ENCODE results near the gene LAMTOR1. TPM values are rescaled to one million over a fixed set of nuclear protein-coding genes. Genes with fewer than 3 reads are reported as not detected.

Gene LAMTOR1
- polyA plus RNA-seq, 2 of the 4 experiments (the other 2 are of a cell fraction): 66.1 to 119 TPM

- 37% methylated on average over 2 of the region's 2 CpGs for WGBS (ENCODE audit: missing lambda C conversion rate)
Measured at GRCh38 chr11:72127923-72128322, 24.8 kb upstream of the LAMTOR1 start.

GRCh38 chr11:72125956-72126355 lies 22.9 kb upstream of the LAMTOR1 start:
- DNase-seq (ENCODE audit: low read depth in 1 of 2, low spot score in 1 of 2) (no peak), FAIRE-seq (no peak), ATAC-seq (no peak)
- Histone ChIP-seq H3K4me3 (no peak overlapping the region), H3K9me3 (no peaks in the 10 kb centered on the region), H3K4me2 (no peak overlapping the region), H3K27ac (no peak overlapping the region), H3K4me1 (no peaks in the 10 kb centered on the region)
- ChIA-PET CTCF (interaction anchor here (0.6 to 2.1 kb wide), 8 partner anchors 13 to 345 kb away, joined by 3 to 12 read pairs (median 3); partner anchors contain the start of gene ANAPC15), POLR2A (no interaction called here)
- 33% methylated on average over 1 of the region's 1 CpG for WGBS (ENCODE audit: missing lambda C conversion rate)
- TF ChIP-seq MAZ (IDR thresholded peaks at IDR 0.05; ENCODE audit: borderline replicate concordance, low read depth, low read length): no peak
- no peak for TF ChIP-seq BHLHE40 (IDR thresholded peaks at IDR 0.05; ENCODE audit: low read depth, low read length)
- TF ChIP-seq ZFP36 (IDR thresholded peaks at IDR 0.05; ENCODE audit: borderline replicate concordance, partially characterized antibody): no peak

More at GRCh38 chr11:72127923-72128322, 24.8 kb upstream of the LAMTOR1 start:
- no peak for DNase-seq (ENCODE audit: low read depth in 1 of 2, low spot score in 1 of 2)
- FAIRE-seq: no peak
- ChIA-PET POLR2A (no interaction called here), CTCF (interaction anchor here (0.7 to 1.5 kb wide), 2 partner anchors 103 to 164 kb away, joined by 3 to 5 read pairs; no protein-coding TSS in a partner anchor)
- no peaks in the 10 kb centered on the region for H3K9me3 ChIP-seq
- TF ChIP-seq CBX2 (IDR thresholded peaks at IDR 0.05; ENCODE audit: borderline replicate concordance, low read depth): no peak
- no peak for TF ChIP-seq ATOH8 (CRISPR knock-in tag; IDR thresholded peaks at IDR 0.05; ENCODE audit: low read depth)
- TF ChIP-seq HOXA7 (CRISPR knock-in tag; IDR thresholded peaks at IDR 0.05): no peak
- no peak for TF ChIP-seq BCL3 (IDR thresholded peaks at IDR 0.05)
- TF ChIP-seq MAFK (IDR thresholded peaks at IDR 0.05; ENCODE audit: partially characterized antibody): no peak
- no peak for TF ChIP-seq CHD2 (IDR thresholded peaks at IDR 0.05; ENCODE audit: low read length, partially characterized antibody)
- no peak for TF ChIP-seq HMGXB4 (CRISPR knock-in tag; IDR thresholded peaks at IDR 0.05; ENCODE audit: borderline replicate concordance)
- TF ChIP-seq ELK1 (IDR thresholded peaks at IDR 0.05; ENCODE audit: low read depth, low read length): no peak
- no peak for TF ChIP-seq CHD4 (IDR thresholded peaks at IDR 0.05; ENCODE audit: borderline replicate concordance)
- TF ChIP-seq FOSB (CRISPR knock-in tag; IDR thresholded peaks at IDR 0.05): no peak
- no peak for TF ChIP-seq POLR2AphosphoS2 (conservative IDR thresholded peaks at IDR 0.05; ENCODE audit: low read length)
- no peaks in the 10 kb centered on the region for H3K4me1 ChIP-seq
- H3K27ac ChIP-seq: no peak overlapping the region
- H3K4me3 ChIP-seq: no peak overlapping the region
- no peak for ATAC-seq
- no peak overlapping the region for H3K4me2 ChIP-seq

- Histone ChIP-seq H3K9me3 (no peaks in the 10 kb centered on the region), H3K4me1 (no peaks in the 10 kb centered on the region), H3K27ac (no peak overlapping the region), H3K4me2 (no peak overlapping the region), H3K4me3 (no peak overlapping the region)
- POLR2A ChIA-PET: no interaction called here
- CTCF ChIA-PET: interaction anchor here (1.8 to 2.1 kb wide), 2 partner anchors 11 to 20 kb away, joined by 4 to 12 read pairs; partner anchors contain the start of gene ANAPC15
- DNase-seq (ENCODE audit: low read depth in 1 of 2, low spot score in 1 of 2) (no peak), ATAC-seq (no peak), FAIRE-seq (no peak)
- WGBS (ENCODE audit: missing lambda C conversion rate): 64% methylated on average over 5 of the region's 6 CpGs
- TF ChIP-seq FOSB (CRISPR knock-in tag; IDR thresholded peaks at IDR 0.05): no peak
- TF ChIP-seq EHF (CRISPR knock-in tag; IDR thresholded peaks at IDR 0.05): no peak
- no peak for TF ChIP-seq MAFK (IDR thresholded peaks at IDR 0.05; ENCODE audit: partially characterized antibody)
- no peak for TF ChIP-seq ZC3H11A (IDR thresholded peaks at IDR 0.05)
- no peak for TF ChIP-seq EP300 (IDR thresholded peaks at IDR 0.05)
- TF ChIP-seq NFE2L2 (conservative IDR thresholded peaks at IDR 0.05; ENCODE audit: low read length): no peak
- TF ChIP-seq ELK1 (IDR thresholded peaks at IDR 0.05; ENCODE audit: low read depth, low read length): no peak
- no peak for TF ChIP-seq GATA3 (IDR thresholded peaks at IDR 0.05; ENCODE audit: borderline replicate concordance)
- TF ChIP-seq REST (IDR thresholded peaks at IDR 0.05): no peak
- no peak for TF ChIP-seq FOSL2 (IDR thresholded peaks at IDR 0.05)
- TF ChIP-seq FOSL2 (CRISPR knock-in tag; IDR thresholded peaks at IDR 0.05): no peak
- TF ChIP-seq EHMT2 (IDR thresholded peaks at IDR 0.05; ENCODE audit: low read depth): no peak
- no peak for TF ChIP-seq SREBF2 (IDR thresholded peaks at IDR 0.05)
Measured at GRCh38 chr11:72124046-72124445, 20.9 kb upstream of the LAMTOR1 start.
